Esophagus squamous epithelium (tissue), 4 donors: ENCODE measurements around the gene EPDR1.

Experiments used
- CTCF ChIP-seq, 6 experiments: fragments of 450-650 bp in 4 of 6; fragments of 200-600 bp in 2 of 6; sonication (generic) in 2 of 6; IDR thresholded peaks; one replicate each; pipeline ENCODE4 v1.5.1; 2016 to 2019; ENCODE audit warnings: antibody characterized with exemption in 6 of 6, mild to moderate bottlenecking in 4 of 6, moderate library complexity in 4 of 6
- POLR2A ChIP-seq, 4 donors: fragments of 450-650 bp; IDR thresholded peaks; one replicate each; pipeline ENCODE4 v1.6.1; 2017; ENCODE audit warnings: antibody characterized with exemption in 4 of 4, mild to moderate bottlenecking in 4 of 4, moderate library complexity in 3 of 4

- TF ChIP-seq POLR2A (IDR thresholded peaks at IDR 0.05) (no peak), CTCF (IDR thresholded peaks at IDR 0.05) (no peak)
Measured at GRCh38 chr7:37970211-37970610, 49.8 kb downstream of the EPDR1 start.
